GM12892 (cell line): Measurements from ENCODE around the gene ADK.
"Not testable (repeated sequence)": the region's sequence is repeated elsewhere in the genome, so short reads cannot be mapped to it uniquely, and the experiment has no call there.

Experiments
- DNase-seq: peaks from one replicate; pipeline ENCODE4 v3.0.0; 2011; ENCODE audit not compliant: insufficient read length
- FAIRE-seq: peaks from 2 replicates; lab custom pipeline; 2011; peaks lifted over from hg19 to GRCh38; lab: Jason Lieb, UNC
- POLR2A ChIP-seq: IDR thresholded peaks from 2 replicates; pipeline ENCODE4 v1.6.1; 2011; ENCODE audit warnings: low read depth, low read length, control low read depth
- POLR2AphosphoS5 ChIP-seq: IDR thresholded peaks from 2 replicates; pipeline ENCODE4 v1.6.1; 2011; ENCODE audit warnings: low read depth, low read length, control low read depth
- TAF1 ChIP-seq: IDR thresholded peaks from 2 replicates; pipeline ENCODE4 v1.6.1; 2011; ENCODE audit warnings: low read depth, mild to moderate bottlenecking, control low read depth, low read length, borderline replicate concordance

Gene ADK

GRCh38 chr10:74332398-74332797 lies 181.4 kb downstream of the ADK start:
- FAIRE-seq (no peak), DNase-seq (no peak)
- no peak for TF ChIP-seq POLR2A
- TF ChIP-seq TAF1: no peak
- no peak for TF ChIP-seq POLR2AphosphoS5

GRCh38 chr10:74333174-74333573 lies 182.2 kb downstream of the ADK start:
- TF ChIP-seq POLR2AphosphoS5 (no peak), POLR2A (no peak), TAF1 (no peak)
- DNase-seq (no peak), FAIRE-seq (no peak)

GRCh38 chr10:74334221-74334620 lies 183.2 kb downstream of the ADK start:
- TF ChIP-seq POLR2AphosphoS5 (no peak), TAF1 (no peak), POLR2A (no peak)
- DNase-seq: no peak
- peak; percentile 33 for FAIRE-seq

- DNase-seq: no peak
- no peak for FAIRE-seq
- no peak for TF ChIP-seq TAF1
- TF ChIP-seq POLR2A: no peak
- TF ChIP-seq POLR2AphosphoS5: no peak
Measured at GRCh38 chr10:74335501-74335900, 184.5 kb downstream of the ADK start.

GRCh38 chr10:74337330-74338016 lies 186.5 kb downstream of the ADK start:
- FAIRE-seq: no peak
- TF ChIP-seq POLR2A (no peak), TAF1 (no peak), POLR2AphosphoS5 (no peak)

GRCh38 chr10:74342991-74343390 lies 192.0 kb downstream of the ADK start:
- DNase-seq: no peak
- FAIRE-seq: no peak
- TF ChIP-seq POLR2A (no peak), TAF1 (no peak), POLR2AphosphoS5 (no peak)

More at GRCh38 chr10:74337330-74338016, 186.5 kb downstream of the ADK start:
- no peak for DNase-seq

- DNase-seq (no peak), FAIRE-seq (no peak)
- TF ChIP-seq POLR2A (no peak), TAF1 (no peak), POLR2AphosphoS5 (no peak)
Measured at GRCh38 chr10:74343804-74344203, 192.8 kb downstream of the ADK start.

- FAIRE-seq (no peak), DNase-seq (no peak)
- TF ChIP-seq TAF1 (no peak), POLR2AphosphoS5 (no peak), POLR2A (no peak)
Measured at GRCh38 chr10:74344306-74344705, 193.3 kb downstream of the ADK start.

GRCh38 chr10:74347522-74347921 lies 196.5 kb downstream of the ADK start:
- FAIRE-seq: no peak
- no peak for DNase-seq

GRCh38 chr10:74353021-74353420 lies 202.0 kb downstream of the ADK start:
- not testable (repeated sequence) for FAIRE-seq, DNase-seq

More at GRCh38 chr10:74347522-74347921, 196.5 kb downstream of the ADK start:
- TF ChIP-seq TAF1 (no peak), POLR2AphosphoS5 (no peak), POLR2A (no peak)

- DNase-seq (no peak), FAIRE-seq (no peak)
- TF ChIP-seq POLR2A (no peak), POLR2AphosphoS5 (no peak), TAF1 (no peak)
Measured at GRCh38 chr10:74361678-74362077, 210.7 kb downstream of the ADK start.

GRCh38 chr10:74363727-74364126 lies 212.7 kb downstream of the ADK start:
- FAIRE-seq: no peak
- TF ChIP-seq POLR2AphosphoS5: no peak
- no peak for TF ChIP-seq POLR2A
- TF ChIP-seq TAF1: no peak
- DNase-seq: no peak
